ENCODE data around the gene TRPM1. TPM values are rescaled to one million over a fixed set of nuclear protein-coding genes. Genes with fewer than 3 reads are reported as not detected.

The TRPM1 gene
- total RNA-seq, 2 donors from 2014 or later, result not detected

DNA sequence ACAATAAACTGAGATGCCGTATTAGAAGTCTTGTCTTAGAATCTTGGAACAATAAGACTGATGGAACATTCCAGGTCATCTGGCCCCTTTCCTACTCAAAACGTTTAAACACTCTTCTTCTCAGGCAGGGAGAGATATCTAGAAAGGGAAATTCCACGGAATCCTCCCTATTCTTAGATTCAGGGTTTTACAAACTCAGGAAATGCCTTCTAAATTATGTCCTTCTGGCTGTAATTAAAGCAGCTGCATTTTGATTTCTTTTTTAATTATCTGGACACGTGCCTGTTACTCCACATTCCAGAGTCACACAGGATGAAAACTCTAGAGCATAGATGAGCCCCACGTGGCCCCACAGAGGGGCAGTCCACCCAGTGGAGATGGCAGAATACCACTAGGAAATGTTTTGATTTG, 68.6 kb downstream of the TRPM1 start:
- no peak overlapping the region for H3K4me3 Mint-ChIP-seq
- H3K27me3 Mint-ChIP-seq (ENCODE audit: insufficient read depth), result no peaks in the 10 kb centered on the region
- Histone ChIP-seq H3K9me3 (ENCODE audit: control insufficient read depth, low read length) (no peaks in the 10 kb centered on the region), H3K27me3 (ENCODE audit: control insufficient read depth, insufficient read depth, low read length, poor library complexity, severe bottlenecking) (no peaks in the 10 kb centered on the region), H3K4me1 (ENCODE audit: control insufficient read depth, insufficient read depth, low read length) (no peaks in the 10 kb centered on the region), H3K9ac (ENCODE audit: extremely low read depth, low read length, poor library complexity, severe bottlenecking) (no peak overlapping the region), H3K36me3 (ENCODE audit: control insufficient read depth, insufficient read depth, low read length) (no peaks in the 10 kb centered on the region), H3K4me3 (ENCODE audit: low read length) (no peak overlapping the region), H3K27ac (ENCODE audit: low read depth, low read length) (no peak overlapping the region)
- H3K27ac Mint-ChIP-seq, result no peak overlapping the region
- no peaks in the 10 kb centered on the region for H3K9me3 Mint-ChIP-seq
- TF ChIP-seq, protein P1, sequence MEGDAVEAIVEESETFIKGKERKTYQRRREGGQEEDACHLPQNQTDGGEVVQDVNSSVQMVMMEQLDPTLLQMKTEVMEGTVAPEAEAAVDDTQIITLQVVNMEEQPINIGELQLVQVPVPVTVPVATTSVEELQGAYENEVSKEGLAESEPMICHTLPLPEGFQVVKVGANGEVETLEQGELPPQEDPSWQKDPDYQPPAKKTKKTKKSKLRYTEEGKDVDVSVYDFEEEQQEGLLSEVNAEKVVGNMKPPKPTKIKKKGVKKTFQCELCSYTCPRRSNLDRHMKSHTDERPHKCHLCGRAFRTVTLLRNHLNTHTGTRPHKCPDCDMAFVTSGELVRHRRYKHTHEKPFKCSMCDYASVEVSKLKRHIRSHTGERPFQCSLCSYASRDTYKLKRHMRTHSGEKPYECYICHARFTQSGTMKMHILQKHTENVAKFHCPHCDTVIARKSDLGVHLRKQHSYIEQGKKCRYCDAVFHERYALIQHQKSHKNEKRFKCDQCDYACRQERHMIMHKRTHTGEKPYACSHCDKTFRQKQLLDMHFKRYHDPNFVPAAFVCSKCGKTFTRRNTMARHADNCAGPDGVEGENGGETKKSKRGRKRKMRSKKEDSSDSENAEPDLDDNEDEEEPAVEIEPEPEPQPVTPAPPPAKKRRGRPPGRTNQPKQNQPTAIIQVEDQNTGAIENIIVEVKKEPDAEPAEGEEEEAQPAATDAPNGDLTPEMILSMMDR (conservative IDR thresholded peaks at IDR 0.05), result no peak
- WGBS, 2 experiments (ENCODE audit: insufficient coverage in 1 of 2, insufficient read length in 1 of 2), result 80 to 90% methylated on average over 5 of the region's 5 CpGs
- H3K4me1 Mint-ChIP-seq, result peaks cover 6% of the 10 kb centered on the region
- H3K36me3 Mint-ChIP-seq (ENCODE audit: low read depth), result no peaks in the 10 kb centered on the region
- no peak for DNase-seq

DNA sequence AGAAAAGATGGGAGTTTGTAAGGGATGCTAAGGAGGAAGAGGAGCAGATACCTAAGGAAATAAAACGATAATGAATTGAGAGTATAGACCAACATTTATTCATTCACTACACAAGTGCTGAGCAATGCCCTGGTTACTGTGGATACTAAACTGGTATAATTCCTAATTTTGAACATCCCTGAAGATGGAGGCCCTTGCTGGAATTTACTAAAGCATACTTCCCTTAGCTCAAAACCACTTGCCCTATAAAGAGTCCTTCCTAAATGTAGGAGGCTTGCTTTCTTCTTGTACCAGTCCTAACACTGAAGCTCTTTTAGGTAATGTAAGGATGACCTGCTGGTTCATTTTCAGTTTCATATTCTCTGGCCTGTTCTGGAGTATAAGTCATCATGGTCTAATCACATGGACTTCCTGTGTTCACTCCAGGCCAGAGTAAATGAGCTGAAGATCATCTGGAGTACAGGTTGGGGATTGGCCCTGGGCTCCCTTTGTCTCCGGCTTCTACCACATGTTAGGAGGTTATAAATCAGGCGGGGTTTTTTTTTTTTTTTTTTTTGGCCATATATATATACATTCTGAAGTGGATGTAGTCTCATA, 70.0 kb downstream of the TRPM1 start:
- no peaks in the 10 kb centered on the region for H3K36me3 Mint-ChIP-seq (ENCODE audit: low read depth)
- no peak overlapping the region for H3K4me3 Mint-ChIP-seq
- WGBS, 2 experiments (ENCODE audit: insufficient coverage in 1 of 2, insufficient read length in 1 of 2), result 100% methylated on average over 1 of the region's 3 CpGs; no CpG with 5 or more reads in 1 of the 2 experiments
- H3K9me3 Mint-ChIP-seq, result no peaks in the 10 kb centered on the region
- Histone ChIP-seq H3K36me3 (ENCODE audit: control insufficient read depth, insufficient read depth, low read length) (no peaks in the 10 kb centered on the region), H3K27ac (ENCODE audit: low read depth, low read length) (no peak overlapping the region), H3K9ac (ENCODE audit: extremely low read depth, low read length, poor library complexity, severe bottlenecking) (no peak overlapping the region), H3K4me3 (ENCODE audit: low read length) (no peak overlapping the region), H3K27me3 (ENCODE audit: control insufficient read depth, insufficient read depth, low read length, poor library complexity, severe bottlenecking) (no peaks in the 10 kb centered on the region), H3K9me3 (ENCODE audit: control insufficient read depth, low read length) (no peaks in the 10 kb centered on the region), H3K4me1 (ENCODE audit: control insufficient read depth, insufficient read depth, low read length) (no peaks in the 10 kb centered on the region)
- no peak for DNase-seq
- H3K4me1 Mint-ChIP-seq, result peaks cover 2% of the 10 kb centered on the region
- H3K27me3 Mint-ChIP-seq (ENCODE audit: insufficient read depth), result no peaks in the 10 kb centered on the region
- TF ChIP-seq, protein P1 (conservative IDR thresholded peaks at IDR 0.05), result no peak
- no peak overlapping the region for H3K27ac Mint-ChIP-seq

DNA sequence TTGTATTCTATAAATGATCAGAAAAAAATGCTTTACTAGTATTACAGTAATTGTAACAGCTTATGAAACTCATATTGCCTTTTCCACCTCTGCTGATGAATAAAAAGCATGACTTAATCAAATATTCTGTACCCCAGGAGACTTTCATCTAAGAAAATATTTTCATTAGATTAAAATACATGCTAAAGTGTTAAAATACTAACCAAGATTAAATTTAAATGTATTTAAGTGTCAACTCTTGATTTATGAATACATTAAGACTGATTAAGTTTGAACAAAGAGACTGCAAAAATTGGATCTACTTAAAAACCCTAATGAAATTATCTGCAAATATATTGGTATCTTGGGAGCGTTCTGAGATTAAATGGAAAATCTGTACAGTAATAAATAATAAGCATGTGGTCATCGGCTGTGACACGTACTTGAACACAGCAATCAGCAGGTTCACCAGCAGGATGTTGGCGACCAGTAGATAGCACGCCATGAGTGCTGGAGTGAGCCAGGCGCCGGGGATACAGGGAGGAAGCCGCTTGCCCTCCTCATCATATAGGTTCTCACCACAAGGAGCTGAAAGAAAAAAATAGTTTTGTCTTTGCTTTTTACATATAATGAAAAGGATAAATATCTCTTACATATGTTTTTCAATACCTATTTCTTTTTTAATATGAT, 73.5 kb downstream of the TRPM1 start:
- TF ChIP-seq, protein P1 (conservative IDR thresholded peaks at IDR 0.05), result peak; percentile 22
- Mint-ChIP-seq H3K27me3 (ENCODE audit: insufficient read depth) (no peaks in the 10 kb centered on the region), H3K36me3 (ENCODE audit: low read depth) (no peaks in the 10 kb centered on the region), H3K4me3 (no peak overlapping the region), H3K27ac (no peak overlapping the region), H3K9me3 (no peaks in the 10 kb centered on the region), H3K4me1 (peaks cover 18% of the 10 kb centered on the region)
- Histone ChIP-seq H3K27ac (ENCODE audit: low read depth, low read length) (no peak overlapping the region), H3K27me3 (ENCODE audit: control insufficient read depth, insufficient read depth, low read length, poor library complexity, severe bottlenecking) (no peaks in the 10 kb centered on the region), H3K4me3 (ENCODE audit: low read length) (no peak overlapping the region), H3K4me1 (ENCODE audit: control insufficient read depth, insufficient read depth, low read length) (peaks cover 8% of the 10 kb centered on the region), H3K36me3 (ENCODE audit: control insufficient read depth, insufficient read depth, low read length) (no peaks in the 10 kb centered on the region), H3K9ac (ENCODE audit: extremely low read depth, low read length, poor library complexity, severe bottlenecking) (no peak overlapping the region), H3K9me3 (ENCODE audit: control insufficient read depth, low read length) (no peaks in the 10 kb centered on the region)
- WGBS, 2 experiments (ENCODE audit: insufficient coverage in 1 of 2, insufficient read length in 1 of 2), result 93 to 97% methylated on average over 3 to 8 of the region's 8 CpGs
- no peak for DNase-seq

Data from endodermal cell (in vitro differentiated cells).